Fibroblast of skin of left quadriceps (primary cell): ENCODE measurements around the gene NTN3.
"Not testable (repeated sequence)": the region's sequence is repeated elsewhere in the genome, so short reads cannot be mapped to it uniquely, and the experiment has no call there.

Experiments used
- DNase-seq, 2 experiments: peaks; one replicate each; pipeline ENCODE4 v3.0.0-alpha.2; 2013; ENCODE audit warnings: low read depth in 2 of 2

NTN3 gene

DNA sequence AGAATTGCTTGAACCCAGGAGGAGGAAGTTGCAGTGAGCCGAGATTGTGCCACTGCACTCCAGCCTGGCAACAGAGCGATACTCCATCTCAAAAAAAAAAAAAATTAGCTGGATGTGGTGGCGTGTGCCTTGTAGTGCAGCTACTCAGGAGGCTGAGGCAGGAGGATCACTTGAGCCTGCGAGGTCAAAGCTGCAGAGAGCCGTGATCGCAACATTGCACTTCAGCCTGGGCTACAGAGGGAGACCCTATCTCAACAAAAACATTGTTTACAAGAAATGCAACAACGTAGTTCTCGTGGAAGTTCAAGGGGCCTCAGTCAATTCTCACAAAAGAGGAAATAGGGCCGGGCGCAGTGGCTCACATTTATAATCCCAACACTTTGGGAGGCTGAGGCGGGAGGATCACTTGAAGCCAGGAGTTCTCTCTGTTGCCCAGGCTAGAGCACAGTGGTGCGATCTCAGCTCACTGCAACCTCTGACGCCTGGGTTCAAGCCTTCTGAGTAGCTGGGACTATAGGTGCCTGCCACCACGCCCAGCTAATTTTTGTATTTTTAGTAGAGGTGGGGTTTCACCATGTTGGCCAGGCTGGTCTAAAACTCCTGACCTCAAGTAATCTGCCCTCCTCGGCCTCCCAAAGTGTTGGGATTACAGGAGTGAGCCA lies 29.8 kb upstream of the NTN3 start:
- not testable (repeated sequence) for DNase-seq

DNA sequence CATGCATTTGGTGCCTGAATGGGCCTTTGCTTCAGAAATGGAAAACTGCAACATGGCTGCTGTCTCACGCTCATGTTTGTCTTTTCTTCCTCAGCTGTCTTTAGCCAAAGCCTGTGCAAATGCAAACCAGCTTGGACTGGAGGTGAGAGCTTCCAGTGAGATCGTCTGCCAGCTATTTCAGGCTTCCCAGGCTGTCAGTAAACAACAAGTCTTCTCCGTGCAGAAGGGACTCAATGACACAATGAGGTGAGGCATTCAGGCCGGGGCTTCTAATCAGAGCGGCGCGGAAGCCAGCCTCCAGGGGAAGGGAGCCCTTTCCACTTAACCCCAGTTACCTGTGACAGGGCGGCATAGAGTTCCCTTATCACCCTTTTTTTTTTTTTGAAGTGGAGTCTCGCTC lies 27.5 kb upstream of the NTN3 start:
- DNase-seq: no peak

DNA sequence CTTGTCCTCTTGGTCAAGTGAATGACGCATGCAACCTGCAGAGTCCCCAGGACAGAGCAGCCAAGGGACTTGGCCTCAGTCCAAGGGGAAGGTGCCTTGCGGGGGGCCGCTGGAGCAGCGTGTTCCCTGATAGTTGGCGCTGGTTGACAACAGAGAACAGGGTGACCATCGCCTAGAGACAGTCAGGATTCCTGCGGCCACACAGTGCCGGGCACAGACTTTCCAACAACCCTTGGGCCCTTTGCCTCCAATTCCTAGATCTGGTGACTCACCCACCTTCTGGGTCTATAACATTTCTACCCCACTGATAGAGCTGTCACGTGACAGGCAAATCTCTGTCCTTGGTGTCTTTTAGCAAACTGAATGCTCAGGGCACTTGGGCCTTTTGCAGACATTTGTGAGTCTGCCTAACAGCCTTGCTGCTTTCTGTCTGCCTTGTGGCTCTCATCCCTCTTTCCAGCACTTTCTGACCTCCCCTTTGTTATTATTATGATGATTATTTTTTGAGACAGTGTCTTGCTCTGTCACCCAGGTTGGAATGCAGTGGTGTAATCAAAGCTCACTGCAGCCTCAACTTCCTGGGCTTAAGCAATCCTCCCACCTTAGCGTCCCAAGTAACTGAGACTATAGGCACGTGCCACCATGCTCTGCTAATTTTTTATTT lies 23.0 kb upstream of the NTN3 start:
- DNase-seq: no peak

DNA sequence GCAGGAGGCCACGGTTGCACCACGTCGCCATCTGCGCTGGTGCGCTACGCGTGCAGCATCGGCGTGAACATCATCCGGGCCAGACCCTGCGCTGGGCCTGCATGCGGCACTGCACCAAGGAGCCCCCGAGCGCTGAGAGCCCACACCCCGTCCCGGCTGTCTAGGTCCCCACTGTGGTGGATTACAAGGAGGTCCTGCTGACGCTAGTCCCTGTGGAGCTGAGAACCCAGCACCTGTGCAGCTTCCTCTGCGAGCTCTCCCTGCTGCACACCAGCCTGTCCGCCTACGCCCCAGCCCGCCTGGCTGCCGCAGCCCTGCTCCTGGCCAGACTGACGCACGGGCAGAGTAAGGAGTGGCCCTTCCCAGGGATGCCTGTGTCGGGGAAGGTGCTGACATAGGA lies 22.0 kb upstream of the NTN3 start:
- DNase-seq: no peak

DNA sequence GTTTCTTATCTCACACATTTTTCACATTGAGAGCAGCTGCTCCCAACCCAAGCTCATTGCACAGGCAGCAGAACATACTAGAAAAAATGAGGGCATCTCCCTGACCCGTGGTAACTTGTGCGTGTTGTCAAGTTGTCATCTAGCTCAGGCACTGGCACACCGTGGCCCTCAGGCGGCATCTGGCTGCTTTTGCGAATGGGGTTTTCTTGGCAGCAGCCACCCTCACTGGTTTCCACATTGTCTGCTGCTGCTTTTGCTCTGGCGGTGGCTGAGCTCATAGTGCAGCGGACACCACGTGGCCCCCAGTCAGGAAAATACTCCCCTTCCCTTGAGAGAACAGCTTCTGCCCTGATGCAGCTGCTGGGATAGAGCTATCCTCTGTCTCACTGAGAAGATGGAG lies 20.6 kb upstream of the NTN3 start:
- no peak for DNase-seq

DNA sequence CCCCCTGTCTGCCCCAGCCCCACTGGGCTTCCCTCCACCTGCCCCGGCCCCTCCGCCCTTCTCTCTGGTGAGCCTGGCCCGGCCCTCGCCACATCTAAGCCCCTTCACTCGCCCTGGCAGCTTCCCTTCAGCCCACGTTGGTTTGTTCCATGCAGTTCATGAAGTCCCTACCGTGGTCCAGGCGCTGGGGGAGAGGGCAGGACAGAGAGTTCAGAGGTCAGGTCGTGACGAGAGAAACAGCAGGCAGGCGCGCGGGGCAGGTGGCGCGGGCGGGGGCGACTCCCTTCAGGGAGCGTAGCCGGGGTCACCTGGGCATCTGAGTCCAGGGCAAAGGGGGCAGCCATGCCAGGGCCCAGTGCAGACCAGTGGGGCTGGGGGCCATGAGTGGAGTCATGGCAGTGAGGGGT lies 20.1 kb upstream of the NTN3 start:
- no peak for DNase-seq

DNA sequence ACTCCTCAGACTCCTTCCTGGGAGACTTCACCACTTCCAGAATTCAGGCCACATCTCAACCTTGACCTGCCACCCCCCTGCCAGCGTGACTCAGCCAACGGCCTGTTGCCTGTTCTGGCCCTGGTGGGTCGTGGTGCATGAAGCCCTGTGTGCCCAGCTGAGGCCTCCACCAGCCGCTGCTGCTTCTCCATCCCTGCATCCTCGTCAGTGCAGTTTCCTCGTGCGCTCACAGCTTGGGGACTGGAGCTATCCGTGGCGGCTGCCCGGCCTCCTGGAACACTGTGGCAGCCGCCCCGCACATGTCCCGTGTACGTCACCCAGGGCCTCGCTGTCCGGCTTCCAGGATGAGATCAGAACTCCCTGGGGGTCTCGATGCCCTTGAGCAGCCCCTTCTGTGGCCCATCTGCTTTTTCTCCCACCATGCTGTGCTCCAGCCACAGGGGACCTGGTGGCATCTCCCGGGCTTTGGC lies 19.2 kb upstream of the NTN3 start:
- no peak for DNase-seq

DNA sequence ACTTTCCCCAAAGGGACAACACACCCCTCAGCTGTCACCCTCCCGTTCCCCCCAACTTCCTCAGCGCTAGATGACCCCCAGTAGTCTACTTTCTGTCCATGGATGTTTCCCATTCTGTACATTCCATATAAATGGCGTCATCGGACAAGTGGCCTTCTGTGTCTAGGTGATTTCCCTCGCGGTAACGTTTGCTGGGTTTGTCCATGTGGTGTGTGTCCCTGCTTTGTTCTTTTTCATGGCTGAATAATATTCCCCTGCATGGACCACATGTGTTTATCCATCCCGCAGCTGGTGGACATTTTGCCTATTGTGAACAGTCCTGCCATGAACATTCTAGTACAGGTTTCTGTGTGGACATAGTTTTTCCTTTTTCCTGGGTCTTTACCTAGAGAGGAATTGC lies 18.4 kb upstream of the NTN3 start:
- DNase-seq: no peak

DNA sequence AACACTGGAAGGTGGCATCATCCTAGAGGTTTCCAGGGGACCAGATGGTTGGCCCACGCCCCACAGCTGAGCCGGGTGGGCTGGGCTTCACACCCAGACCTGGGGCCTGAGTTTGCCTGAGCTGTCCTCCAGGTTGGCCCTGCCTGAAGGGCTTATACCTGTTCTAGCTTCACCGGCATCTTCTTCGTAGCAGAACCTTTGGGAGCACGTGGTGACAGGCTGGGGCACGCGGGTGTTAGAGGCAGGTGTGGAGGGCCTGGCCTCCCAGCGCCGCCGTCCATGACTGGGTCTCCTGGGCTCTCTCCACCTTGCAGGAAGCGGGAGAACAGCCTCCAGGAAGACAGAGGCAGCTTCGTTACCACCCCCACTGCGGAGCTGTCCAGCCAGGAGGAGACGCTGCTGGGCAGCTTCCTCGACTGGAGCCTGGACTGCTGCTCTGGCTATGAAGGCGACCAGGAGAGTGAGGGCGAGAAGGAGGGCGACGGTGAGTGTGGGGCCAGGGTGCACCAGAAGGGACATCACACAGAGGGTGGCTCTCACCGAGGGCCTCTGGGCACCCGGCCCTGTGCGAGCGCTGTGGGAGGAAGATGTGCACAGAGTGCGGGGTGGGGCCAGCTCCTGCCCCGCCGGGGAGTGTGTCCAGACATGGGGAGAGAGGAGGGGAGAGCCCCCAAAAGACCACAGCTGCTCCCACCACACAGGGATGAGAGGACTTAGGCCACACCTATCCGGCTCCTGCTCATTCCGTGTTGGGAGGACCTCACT lies 15.8 kb upstream of the NTN3 start:
- no peak for DNase-seq

DNA sequence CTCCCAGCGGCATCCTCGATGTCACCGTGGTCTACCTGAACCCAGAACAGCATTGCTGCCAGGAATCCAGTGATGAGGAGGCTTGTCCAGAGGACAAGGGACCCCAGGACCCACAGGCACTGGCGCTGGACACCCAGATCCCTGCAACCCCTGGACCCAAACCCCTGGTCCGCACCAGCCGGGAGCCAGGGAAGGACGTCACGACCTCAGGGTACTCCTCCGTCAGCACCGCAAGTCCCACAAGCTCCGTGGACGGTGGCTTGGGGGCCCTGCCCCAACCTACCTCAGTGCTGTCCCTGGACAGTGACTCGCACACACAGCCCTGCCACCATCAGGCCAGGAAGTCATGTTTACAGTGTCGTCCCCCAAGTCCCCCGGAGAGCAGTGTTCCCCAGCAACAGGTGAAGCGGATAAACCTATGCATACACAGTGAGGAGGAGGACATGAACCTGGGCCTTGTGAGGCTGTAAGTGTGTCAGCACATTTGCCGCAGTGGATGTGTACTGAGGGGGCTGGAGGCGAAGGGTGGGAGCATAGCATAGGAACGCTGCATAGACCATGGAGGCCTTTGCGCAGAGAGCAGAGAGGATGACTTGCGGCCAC lies 14.4 kb upstream of the NTN3 start:
- no peak for DNase-seq

DNA sequence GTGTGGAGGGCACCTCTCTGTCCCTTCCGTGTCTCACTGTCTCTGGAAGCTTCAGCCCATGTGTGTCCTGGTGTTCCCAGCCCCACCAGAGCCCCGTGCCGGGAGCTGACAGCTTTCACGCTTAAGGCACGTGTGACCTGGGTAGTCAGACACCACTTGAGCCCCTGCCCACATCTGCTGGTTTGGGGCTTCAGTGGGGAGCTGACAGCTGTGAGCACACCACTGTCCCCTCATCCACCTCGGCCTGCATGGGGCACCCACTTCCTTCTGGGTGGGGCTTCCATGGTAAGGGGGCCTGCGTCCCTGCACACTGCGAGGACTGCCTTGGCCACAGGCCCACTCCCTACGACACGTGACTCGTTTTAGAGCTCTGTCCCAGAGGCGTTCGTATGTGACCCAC lies 13.8 kb upstream of the NTN3 start:
- DNase-seq: no peak

DNA sequence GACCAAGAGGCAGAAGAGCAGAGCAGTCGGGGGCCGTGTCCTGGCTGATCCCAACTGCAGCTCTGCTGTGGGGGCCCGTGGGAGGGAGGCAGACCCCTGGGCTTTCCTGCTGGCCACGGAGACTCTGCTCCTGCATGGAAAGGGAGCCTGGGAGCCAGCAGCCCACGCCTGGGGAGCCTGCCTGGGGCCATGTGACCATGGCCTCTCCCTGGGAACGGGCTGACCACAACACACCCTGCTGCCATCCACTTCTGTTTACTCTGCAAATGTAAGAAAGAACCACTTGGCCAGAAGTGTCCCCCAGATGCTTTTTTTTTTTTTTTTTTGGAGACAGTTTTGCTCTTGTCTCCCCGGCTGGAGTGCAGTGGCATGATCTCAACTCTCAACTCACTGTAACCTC lies 13.2 kb upstream of the NTN3 start:
- DNase-seq: no peak

DNA sequence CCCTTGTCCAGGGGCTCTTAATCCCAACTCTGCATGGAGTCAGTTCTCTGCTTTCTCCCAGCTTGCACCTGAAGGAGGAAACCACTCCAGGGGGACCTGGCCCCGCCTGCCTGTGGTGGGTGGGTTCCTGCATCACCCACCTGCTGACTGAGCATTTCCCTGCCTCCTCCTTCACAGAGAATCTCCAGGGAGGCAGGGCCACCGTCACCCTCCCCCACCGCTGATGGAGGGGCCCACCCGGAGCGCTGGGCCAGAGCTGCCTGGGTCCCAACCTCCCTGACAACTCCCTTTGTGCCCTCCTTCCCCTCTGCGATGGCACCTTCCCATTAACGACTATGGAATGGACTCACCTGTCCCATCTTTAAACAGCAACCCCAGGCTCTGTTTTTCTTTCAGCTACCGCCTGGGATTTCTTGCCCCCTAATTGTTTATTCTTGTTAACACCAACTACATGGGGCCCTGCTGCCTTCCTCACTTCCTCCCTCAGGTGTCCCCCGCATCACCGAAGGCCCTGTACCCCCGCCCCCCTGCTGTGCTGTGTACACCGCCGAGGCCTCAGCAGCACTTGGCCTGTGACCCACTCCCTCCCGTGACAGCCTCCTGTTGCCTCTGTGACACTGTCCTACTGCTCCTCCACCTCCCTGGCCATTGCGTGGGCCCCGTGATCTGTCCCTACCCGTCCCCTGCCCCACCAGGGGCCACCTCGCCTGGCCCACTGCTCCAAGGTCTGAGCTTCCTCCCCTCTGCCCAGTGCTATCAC lies 12.0 kb upstream of the NTN3 start:
- DNase-seq: no peak

DNA sequence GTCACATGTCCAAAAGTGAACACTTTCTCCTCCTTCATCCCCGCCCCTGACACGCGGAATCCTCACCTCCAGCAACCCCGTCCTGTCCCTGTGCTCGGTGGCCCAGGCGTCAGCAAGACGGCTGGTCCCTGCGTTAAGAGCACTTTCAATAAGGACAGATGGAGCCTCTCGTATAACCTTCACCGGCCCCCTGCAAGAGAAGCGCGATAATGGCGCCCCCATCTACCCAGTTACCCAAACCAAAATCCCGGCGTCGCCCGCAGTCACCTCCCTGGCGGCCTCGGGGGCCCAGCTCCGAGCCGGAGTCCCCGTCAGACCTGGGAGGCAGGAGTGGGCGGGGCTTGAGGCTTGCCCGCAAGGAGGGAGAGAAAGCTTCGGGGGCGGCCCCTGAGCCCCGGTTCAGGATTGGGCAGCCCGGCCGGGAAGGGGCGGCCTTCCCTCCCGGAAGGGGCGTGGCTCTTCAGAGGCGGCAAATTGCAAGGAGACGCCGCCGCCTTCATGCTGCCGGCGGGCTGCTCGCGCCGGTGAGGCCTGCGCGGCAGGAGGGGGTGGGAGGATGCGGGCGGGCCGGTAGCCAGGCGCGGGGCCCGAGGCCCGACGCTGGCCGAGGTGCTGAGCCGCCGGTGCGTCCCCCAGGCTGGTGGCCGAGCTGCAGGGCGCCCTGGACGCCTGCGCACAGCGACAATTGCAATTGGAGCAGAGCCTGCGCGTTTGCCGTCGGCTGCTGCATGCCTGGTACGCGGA lies 11.3 kb upstream of the NTN3 start, which contains the start of gene TEDC2:
Gene TEDC2 (plus strand): TSS at position 463 of the 744 bp plus-strand sequence. CDS start 36 bp downstream, at position 499.
- peak; percentile 79 to 80 for DNase-seq

DNA sequence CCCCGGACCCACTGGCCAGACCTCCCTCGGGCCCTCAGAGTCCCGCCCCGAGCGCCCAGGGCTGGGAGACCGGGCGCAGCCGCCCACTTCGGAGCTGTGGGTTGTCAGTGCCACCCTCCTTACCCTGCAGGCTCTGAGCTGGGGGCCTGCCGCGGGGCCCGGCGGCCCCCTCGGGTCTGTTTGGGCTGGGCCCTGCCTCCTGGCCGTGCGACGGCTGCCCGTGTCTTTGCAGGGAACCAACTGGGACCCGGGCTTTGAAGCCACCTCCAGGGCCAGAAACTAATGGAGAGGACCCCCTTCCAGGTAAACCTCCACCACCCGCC lies 10.7 kb upstream of the NTN3 start:
- DNase-seq: no peak

DNA sequence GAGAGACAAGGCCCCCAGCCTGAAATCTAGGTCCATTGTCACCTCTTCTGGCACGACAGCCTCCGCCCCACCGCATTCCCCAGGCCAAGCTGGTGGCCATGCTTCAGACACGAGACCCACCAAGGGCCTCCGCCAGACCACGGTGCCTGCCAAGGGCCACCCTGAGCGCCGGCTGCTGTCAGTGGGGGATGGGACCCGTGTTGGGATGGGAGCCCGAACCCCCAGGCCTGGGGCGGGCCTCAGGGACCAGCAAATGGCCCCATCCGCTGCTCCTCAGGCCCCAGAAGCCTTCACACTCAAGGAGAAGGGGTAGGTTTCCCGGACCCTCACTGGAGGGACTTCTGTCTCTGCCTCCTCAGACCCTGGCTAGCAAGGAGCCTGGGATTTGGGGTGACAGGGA lies 10.2 kb upstream of the NTN3 start:
- DNase-seq: no peak

DNA sequence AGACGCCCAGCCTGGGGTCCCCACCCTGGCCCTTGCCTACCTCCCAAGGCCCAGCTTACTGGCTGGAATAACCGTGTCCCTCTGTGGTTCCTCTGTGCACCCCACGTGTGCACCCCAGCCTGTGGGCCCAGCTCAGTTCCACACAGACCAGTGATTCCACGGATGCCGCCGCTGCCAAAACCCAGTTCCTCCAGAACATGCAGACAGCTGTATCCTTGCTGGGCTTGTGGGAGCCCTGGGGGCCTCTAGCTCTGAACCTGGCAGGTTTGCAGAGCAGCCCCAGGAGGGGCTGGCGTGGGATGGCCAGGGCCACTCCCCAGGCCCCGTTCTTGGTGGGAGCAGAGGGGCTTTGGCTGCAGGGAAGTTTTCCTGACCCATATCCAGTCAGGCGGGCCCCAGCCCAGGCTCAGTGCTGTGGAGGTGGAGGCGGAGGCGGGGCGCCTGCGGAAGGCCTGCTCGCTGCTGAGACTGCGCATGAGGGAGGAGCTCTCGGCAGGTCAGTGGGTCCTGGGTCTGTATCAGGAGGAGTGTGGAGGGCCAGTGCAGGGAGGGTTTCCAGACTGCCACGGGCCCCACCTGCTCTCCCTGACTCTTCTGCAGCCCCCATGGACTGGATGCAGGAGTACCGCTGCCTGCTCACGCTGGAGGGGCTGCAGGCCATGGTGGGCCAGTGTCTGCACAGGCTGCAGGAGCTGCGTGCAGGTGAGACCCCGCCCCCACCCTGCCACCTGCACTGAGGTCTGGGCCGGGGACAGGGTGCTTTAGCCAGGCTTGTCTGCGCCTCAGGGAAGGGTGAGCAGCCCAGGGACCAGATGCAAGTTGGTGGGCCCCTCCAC lies 8.8 kb upstream of the NTN3 start:
- no peak for DNase-seq

DNA sequence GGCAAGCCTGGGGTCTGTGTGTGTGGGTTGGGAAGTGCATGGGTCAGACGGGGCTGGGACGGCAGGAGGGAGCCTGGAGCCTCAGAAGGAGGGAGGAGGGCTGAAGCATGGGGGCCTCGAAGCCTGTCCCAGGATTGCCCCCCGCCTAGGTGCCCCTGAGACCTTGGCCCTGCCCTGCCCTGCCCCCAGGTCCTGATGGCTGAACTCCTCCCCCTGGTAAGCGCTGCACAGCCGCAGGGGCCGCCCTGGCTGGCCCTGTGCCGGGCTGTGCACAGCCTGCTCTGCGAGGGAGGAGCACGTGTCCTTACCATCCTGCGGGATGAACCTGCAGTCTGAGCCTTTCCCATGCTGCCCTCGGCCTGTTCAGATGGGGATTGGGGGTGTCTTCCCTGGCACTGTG lies 6.8 kb upstream of the NTN3 start:
- DNase-seq: no peak

DNA sequence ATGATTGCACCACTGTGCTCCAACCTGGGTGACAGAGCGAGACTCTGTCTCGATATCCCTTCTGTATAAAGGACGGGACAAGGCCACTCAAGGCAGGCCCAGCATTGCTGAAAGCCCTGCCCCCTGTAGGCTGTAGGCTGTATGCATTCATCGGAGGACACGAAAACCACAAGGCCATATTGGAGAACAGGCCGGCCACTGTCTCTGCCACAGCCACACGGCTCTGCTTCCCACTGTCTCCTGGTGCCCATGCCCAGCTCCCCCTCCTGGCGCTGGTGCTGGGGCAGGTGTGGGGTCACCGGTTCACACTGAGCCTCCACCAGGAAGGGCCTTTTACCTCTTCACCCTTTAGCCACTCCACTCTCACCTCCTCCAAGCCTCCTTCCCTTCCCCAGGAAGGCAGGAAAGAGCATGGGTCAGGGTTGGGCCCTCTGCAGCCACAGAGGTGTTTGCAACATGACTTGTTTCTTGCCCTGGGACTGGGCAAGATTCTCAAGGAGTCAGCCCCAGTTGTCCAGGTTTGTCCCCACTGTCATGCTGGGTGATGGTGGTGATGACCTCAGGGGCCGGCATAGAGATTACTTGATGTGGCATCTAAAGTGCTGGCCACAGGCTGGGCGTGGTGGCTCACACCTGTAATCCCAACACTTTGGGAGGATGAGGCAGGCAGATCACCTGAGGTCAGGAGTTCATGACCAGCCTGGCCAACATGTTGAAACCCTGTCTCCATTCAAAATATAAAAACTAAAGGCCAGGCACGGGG lies 5.3 kb upstream of the NTN3 start:
- no peak for DNase-seq
